ENCODE data around the gene SPSB1. TPM values are rescaled to one million over a fixed set of nuclear protein-coding genes. Genes with fewer than 3 reads are reported as not detected.
A peak's percentile ranks its signal among the peaks of the same experiment; 100 is the strongest.

Gene SPSB1
- total RNA-seq, 1 donor from 2014 or later: 60.0 TPM

GRCh38 chr1:9369964-9370788 lies 77.5 kb downstream of the SPSB1 start:
- TF ChIP-seq, protein P1, sequence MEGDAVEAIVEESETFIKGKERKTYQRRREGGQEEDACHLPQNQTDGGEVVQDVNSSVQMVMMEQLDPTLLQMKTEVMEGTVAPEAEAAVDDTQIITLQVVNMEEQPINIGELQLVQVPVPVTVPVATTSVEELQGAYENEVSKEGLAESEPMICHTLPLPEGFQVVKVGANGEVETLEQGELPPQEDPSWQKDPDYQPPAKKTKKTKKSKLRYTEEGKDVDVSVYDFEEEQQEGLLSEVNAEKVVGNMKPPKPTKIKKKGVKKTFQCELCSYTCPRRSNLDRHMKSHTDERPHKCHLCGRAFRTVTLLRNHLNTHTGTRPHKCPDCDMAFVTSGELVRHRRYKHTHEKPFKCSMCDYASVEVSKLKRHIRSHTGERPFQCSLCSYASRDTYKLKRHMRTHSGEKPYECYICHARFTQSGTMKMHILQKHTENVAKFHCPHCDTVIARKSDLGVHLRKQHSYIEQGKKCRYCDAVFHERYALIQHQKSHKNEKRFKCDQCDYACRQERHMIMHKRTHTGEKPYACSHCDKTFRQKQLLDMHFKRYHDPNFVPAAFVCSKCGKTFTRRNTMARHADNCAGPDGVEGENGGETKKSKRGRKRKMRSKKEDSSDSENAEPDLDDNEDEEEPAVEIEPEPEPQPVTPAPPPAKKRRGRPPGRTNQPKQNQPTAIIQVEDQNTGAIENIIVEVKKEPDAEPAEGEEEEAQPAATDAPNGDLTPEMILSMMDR (IDR thresholded peaks at IDR 0.05; ENCODE audit: insufficient read depth, low read length, poor library complexity, severe bottlenecking): no peak
- no peaks in the 10 kb centered on the region for H3K27me3 ChIP-seq (ENCODE audit: control insufficient read depth, insufficient read depth, low read length)
- no peak for DNase-seq (ENCODE audit: low read depth)
- H3K4me3 ChIP-seq (ENCODE audit: low read depth, low read length): no peak overlapping the region
- H3K36me3 ChIP-seq (ENCODE audit: control insufficient read depth, insufficient read depth, low read length): no peaks in the 10 kb centered on the region

DNA sequence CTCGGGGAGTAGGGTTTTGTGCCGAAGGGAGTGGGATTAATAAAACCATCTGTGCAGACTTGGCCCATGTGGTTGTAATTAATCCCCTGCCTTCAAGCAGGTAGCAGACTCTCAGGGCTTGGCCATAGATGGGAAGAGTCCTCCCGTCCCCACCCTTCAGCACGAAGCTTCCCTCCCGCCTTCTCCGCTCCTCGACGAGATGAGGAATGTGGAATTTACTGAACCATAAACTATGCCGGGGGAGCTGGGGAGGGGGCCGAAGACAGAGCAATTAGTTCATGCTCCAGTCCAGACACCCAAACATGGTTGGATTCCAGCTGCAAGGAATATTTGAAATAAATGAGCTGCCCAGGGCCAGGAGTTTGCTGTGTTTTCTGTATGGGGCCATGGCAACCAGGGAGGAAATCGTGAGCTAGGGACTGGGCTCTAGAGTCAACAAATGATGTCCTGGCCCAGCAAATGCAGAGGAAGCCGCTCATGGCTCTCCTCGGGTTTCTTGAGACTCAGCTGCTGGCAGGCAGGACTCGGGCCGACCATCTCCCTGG lies 78.8 kb downstream of the SPSB1 start:
- Histone ChIP-seq H3K4me3 (ENCODE audit: low read depth, low read length) (no peak overlapping the region), H3K36me3 (ENCODE audit: control insufficient read depth, insufficient read depth, low read length) (no peaks in the 10 kb centered on the region), H3K27me3 (ENCODE audit: control insufficient read depth, insufficient read depth, low read length) (no peaks in the 10 kb centered on the region)
- DNase-seq (ENCODE audit: low read depth): peak; percentile 80
- TF ChIP-seq, protein P1 (IDR thresholded peaks at IDR 0.05; ENCODE audit: insufficient read depth, low read length, poor library complexity, severe bottlenecking): no peak

- H3K4me3 ChIP-seq (ENCODE audit: low read depth, low read length): no peak overlapping the region
- H3K36me3 ChIP-seq (ENCODE audit: control insufficient read depth, insufficient read depth, low read length): no peaks in the 10 kb centered on the region
- H3K27me3 ChIP-seq (ENCODE audit: control insufficient read depth, insufficient read depth, low read length): no peaks in the 10 kb centered on the region
- TF ChIP-seq, protein P1 (IDR thresholded peaks at IDR 0.05; ENCODE audit: insufficient read depth, low read length, poor library complexity, severe bottlenecking): no peak
- DNase-seq (ENCODE audit: low read depth): no peak
Observed at GRCh38 chr1:9371951-9372350, 79.3 kb downstream of the SPSB1 start.

- Histone ChIP-seq H3K36me3 (ENCODE audit: control insufficient read depth, insufficient read depth, low read length) (no peaks in the 10 kb centered on the region), H3K4me3 (ENCODE audit: low read depth, low read length) (no peak overlapping the region), H3K27me3 (ENCODE audit: control insufficient read depth, insufficient read depth, low read length) (no peaks in the 10 kb centered on the region)
- DNase-seq (ENCODE audit: low read depth): no peak
- TF ChIP-seq, protein P1 (IDR thresholded peaks at IDR 0.05; ENCODE audit: insufficient read depth, low read length, poor library complexity, severe bottlenecking): no peak
Observed at GRCh38 chr1:9373619-9374018, 80.9 kb downstream of the SPSB1 start.

DNA sequence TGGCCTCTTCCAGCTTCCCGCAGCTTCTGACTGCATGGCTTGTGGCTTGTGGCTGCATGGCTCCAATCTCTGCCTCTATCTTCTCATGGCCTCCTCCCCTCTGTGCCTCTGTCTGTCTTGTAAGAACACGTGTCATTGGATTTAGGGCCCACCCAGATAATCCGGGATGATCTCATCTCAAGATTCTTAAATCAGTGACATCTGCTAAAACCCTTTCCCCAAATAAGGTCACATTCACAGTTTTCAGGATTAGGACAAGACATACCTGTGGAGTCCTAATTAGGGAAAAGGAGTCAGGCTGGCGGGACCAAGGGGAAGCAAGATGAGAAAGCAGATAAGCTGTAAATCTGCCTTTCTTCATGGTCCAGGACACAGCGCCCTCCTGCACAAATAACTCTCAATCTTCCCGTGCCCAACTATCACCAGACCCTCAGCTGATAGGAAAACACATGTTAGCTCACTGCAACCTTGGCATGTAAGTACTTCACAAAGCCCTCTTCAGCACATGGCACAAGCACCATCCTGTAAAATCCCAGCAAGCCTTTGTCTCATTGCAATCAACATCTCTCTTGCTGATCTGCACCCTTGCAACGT lies 82.2 kb downstream of the SPSB1 start:
- Histone ChIP-seq H3K4me3 (ENCODE audit: low read depth, low read length) (no peak overlapping the region), H3K36me3 (ENCODE audit: control insufficient read depth, insufficient read depth, low read length) (no peaks in the 10 kb centered on the region), H3K27me3 (ENCODE audit: control insufficient read depth, insufficient read depth, low read length) (no peaks in the 10 kb centered on the region)
- TF ChIP-seq, protein P1 (IDR thresholded peaks at IDR 0.05; ENCODE audit: insufficient read depth, low read length, poor library complexity, severe bottlenecking): no peak
- DNase-seq (ENCODE audit: low read depth): no peak

All from kidney epithelial cell (primary cell).